Uterus (tissue), 2 donors: ENCODE results near the gene PPP4R4.

Source experiments
- CTCF ChIP-seq, 4 experiments: fragments of 200-600 bp in 2 of 4; fragments of 450-650 bp in 2 of 4; sonication (generic) in 2 of 4; IDR thresholded peaks; one replicate each; pipeline ENCODE4 v1.5.1; 2016 to 2019; ENCODE audit warnings: antibody characterized with exemption in 4 of 4, mild to moderate bottlenecking in 2 of 4, moderate library complexity in 1 of 4
- POLR2A ChIP-seq, 2 donors: fragments of 450-650 bp; IDR thresholded peaks; one replicate each; pipeline ENCODE4 v1.6.1; 2016; ENCODE audit warnings: antibody characterized with exemption in 2 of 2, mild to moderate bottlenecking in 1 of 2, moderate library complexity in 1 of 2

GRCh38 chr14:94142836-94143235 is 31.3 kb upstream of the PPP4R4 start:
- TF ChIP-seq CTCF (IDR thresholded peaks at IDR 0.05) (no peak), POLR2A (IDR thresholded peaks at IDR 0.05) (no peak)
